ENCODE data around the gene CDA.

Gene CDA

DNA sequence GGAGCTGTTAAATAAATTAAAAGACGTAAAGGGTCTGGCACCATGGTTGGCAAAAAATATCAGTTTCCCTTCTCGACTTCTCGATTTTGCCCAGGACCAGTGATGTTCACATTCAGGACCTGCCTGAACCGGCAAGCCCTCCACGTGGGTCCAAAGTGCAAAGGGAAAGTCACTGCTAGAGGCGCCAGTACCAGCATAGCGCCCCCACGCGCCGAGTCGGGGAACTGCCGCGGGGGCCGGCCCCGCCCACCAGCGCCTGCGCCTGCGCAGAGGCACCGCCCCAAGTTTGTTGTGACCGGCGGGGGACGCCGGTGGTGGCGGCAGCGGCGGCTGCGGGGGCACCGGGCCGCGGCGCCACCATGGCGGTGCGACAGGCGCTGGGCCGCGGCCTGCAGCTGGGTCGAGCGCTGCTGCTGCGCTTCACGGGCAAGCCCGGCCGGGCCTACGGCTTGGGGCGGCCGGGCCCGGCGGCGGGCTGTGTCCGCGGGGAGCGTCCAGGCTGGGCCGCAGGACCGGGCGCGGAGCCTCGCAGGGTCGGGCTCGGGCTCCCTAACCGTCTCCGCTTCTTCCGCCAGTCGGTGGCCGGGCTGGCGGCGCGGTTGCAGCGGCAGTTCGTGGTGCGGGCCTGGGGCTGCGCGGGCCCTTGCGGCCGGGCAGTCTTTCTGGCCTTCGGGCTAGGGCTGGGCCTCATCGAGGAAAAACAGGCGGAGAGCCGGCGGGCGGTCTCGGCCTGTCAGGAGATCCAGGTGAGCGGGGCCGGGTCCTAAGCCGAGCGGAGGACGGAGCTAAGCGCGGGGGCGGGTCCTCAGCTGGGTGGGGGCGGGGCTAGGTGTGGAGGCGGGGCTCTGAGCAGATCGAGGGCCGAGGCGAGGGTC, 44.5 kb downstream of the CDA start, which contains the start of gene PINK1 (continued):
- TF ChIP-seq ZNF624 (tag by site-specific recombination; IDR thresholded peaks at IDR 0.05) (no peak), ZBTB48 (tag by site-specific recombination; IDR thresholded peaks at IDR 0.05) (0 out of 2 replicates have a peak, but pooled peaks have one; percentile 16), GFI1B (tag by site-specific recombination; IDR thresholded peaks at IDR 0.05) (no peak), ZFP69B (tag by site-specific recombination; IDR thresholded peaks at IDR 0.05) (no peak), ZNF221 (tag by site-specific recombination; IDR thresholded peaks at IDR 0.05; ENCODE audit: borderline replicate concordance) (no peak), ZNF274 (IDR thresholded peaks at IDR 0.05; ENCODE audit: low read length) (no peak), ZNF274 (tag by site-specific recombination; IDR thresholded peaks at IDR 0.05; ENCODE audit: borderline replicate concordance) (no peak), ZFHX2 (tag by site-specific recombination; conservative IDR thresholded peaks at IDR 0.05) (no peak; the same call in none of the 2 replicates), MYNN (tag by site-specific recombination; IDR thresholded peaks at IDR 0.05; ENCODE audit: borderline replicate concordance) (no peak), REPIN1 (tag by site-specific recombination; IDR thresholded peaks at IDR 0.05; ENCODE audit: low read depth) (no peak), ZNF701 (tag by site-specific recombination; IDR thresholded peaks at IDR 0.05) (no peak), ZNF266 (tag by site-specific recombination; IDR thresholded peaks at IDR 0.05; ENCODE audit: low read depth) (no peak), ZNF776 (tag by site-specific recombination; IDR thresholded peaks at IDR 0.05; ENCODE audit: borderline replicate concordance) (no peak), ZNF658 (tag by site-specific recombination; IDR thresholded peaks at IDR 0.05) (no peak), ZNF202 (tag by site-specific recombination; IDR thresholded peaks at IDR 0.05; ENCODE audit: borderline replicate concordance) (no peak), ZNF23 (tag by site-specific recombination; IDR thresholded peaks at IDR 0.05; ENCODE audit: borderline replicate concordance) (no peak), SP3 (tag by site-specific recombination; IDR thresholded peaks at IDR 0.05) (no peak), ZNF248 (tag by site-specific recombination; IDR thresholded peaks at IDR 0.05) (no peak), ZNF112 (tag by site-specific recombination; IDR thresholded peaks at IDR 0.05) (no peak), KLF10 (tag by site-specific recombination; IDR thresholded peaks at IDR 0.05) (0 out of 2 replicates have a peak, but pooled peaks have one; percentile 34), GLI4 (tag by site-specific recombination; IDR thresholded peaks at IDR 0.05) (no peak), ZNF585B (tag by site-specific recombination; IDR thresholded peaks at IDR 0.05) (no peak), RBAK (tag by site-specific recombination; IDR thresholded peaks at IDR 0.05) (no peak), ZNF837 (tag by site-specific recombination; IDR thresholded peaks at IDR 0.05) (no peak), ZNF76 (tag by site-specific recombination; IDR thresholded peaks at IDR 0.05; ENCODE audit: borderline replicate concordance, low read depth) (no peak), OVOL3 (tag by site-specific recombination; IDR thresholded peaks at IDR 0.05) (no peak), ZNF155 (tag by site-specific recombination; IDR thresholded peaks at IDR 0.05) (no peak), EGR2 (tag by site-specific recombination; IDR thresholded peaks at IDR 0.05; ENCODE audit: low read depth) (no peak; the same call in 1 of the 2 replicates), ZBTB8A (tag by site-specific recombination; IDR thresholded peaks at IDR 0.05) (peak; percentile 64; the same call in 1 of the 2 replicates)
- TF ChIP-seq, protein P1, sequence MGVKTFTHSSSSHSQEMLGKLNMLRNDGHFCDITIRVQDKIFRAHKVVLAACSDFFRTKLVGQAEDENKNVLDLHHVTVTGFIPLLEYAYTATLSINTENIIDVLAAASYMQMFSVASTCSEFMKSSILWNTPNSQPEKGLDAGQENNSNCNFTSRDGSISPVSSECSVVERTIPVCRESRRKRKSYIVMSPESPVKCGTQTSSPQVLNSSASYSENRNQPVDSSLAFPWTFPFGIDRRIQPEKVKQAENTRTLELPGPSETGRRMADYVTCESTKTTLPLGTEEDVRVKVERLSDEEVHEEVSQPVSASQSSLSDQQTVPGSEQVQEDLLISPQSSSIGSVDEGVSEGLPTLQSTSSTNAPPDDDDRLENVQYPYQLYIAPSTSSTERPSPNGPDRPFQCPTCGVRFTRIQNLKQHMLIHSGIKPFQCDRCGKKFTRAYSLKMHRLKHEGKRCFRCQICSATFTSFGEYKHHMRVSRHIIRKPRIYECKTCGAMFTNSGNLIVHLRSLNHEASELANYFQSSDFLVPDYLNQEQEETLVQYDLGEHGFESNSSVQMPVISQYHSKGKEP (tag by site-specific recombination; IDR thresholded peaks at IDR 0.05), result no peak
- TF ChIP-seq, protein P2, sequence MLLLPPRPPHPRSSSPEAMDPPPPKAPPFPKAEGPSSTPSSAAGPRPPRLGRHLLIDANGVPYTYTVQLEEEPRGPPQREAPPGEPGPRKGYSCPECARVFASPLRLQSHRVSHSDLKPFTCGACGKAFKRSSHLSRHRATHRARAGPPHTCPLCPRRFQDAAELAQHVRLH (tag by site-specific recombination; IDR thresholded peaks at IDR 0.05), result no peak
- TF ChIP-seq, protein P3, sequence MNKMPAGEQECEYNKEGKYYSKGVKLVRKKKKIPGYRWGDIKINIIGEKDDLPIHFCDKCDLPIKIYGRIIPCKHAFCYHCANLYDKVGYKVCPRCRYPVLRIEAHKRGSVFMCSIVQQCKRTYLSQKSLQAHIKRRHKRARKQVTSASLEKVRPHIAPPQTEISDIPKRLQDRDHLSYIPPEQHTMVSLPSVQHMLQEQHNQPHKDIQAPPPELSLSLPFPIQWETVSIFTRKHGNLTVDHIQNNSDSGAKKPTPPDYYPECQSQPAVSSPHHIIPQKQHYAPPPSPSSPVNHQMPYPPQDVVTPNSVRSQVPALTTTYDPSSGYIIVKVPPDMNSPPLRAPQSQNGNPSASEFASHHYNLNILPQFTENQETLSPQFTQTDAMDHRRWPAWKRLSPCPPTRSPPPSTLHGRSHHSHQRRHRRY (tag by site-specific recombination; IDR thresholded peaks at IDR 0.05), result no peak
- TF ChIP-seq, protein P4, sequence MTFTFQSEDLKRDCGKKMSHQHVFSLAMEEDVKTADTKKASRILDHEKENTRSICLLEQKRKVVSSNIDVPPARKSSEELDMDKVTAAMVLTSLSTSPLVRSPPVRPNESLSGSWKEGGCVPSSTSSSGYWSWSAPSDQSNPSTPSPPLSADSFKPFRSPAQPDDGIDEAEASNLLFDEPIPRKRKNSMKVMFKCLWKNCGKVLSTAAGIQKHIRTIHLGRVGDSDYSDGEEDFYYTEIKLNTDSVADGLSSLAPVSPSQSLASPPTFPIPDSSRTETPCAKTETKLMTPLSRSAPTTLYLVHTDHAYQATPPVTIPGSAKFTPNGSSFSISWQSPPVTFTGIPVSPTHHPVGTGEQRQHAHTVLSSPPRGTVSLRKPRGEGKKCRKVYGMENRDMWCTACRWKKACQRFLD (tag by site-specific recombination; IDR thresholded peaks at IDR 0.05), result no peak

Measured in HEK293 (cell line).